ENCODE data around the gene TNFAIP3. TPM values are rescaled to one million over a fixed set of nuclear protein-coding genes. Genes with fewer than 3 reads are reported as not detected.

The TNFAIP3 gene
- total and polyA plus RNA-seq, 2 donors (not counting 1 experiment from before 2014, with no cell fraction given) = 86.2 to 92.0 TPM

DNA sequence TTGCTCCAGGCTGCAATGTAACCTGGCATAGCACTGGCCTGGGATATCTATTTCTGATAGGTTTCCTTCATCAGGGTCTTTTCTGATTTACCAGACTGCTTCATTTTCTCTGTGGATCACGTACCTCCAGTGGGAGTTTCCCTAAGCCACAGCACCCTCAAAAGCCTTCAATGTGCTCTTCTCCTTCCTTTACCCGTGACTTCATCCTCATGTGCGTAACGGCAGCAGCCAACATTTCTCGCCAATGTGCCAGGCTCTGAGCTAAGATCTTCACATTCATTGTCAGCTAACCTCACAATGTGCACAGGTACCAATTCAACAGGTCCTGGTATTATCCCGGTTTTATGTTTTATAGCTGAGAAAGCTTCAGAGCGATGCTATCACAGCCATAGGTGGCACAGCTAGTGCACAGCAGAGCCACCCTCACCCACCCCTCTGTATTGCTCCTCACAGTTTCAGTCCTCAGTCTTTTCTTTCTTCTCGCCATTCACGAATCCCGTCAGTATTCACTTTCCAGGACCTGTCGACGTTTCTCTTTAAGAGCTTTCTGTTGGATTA lies 58.2 kb downstream of the TNFAIP3 start:
- Histone ChIP-seq H3K4me2 (replicated peaks; ENCODE audit: low read depth, low read length, poor library complexity, severe bottlenecking) (no peak overlapping the region), H3K36me3 (replicated peaks in 1 of 2; ENCODE audit: control extremely low read depth in 1 of 2, control insufficient read depth in 1 of 2, extremely low read depth in 1 of 2, insufficient read depth in 2 of 2, low read length in 1 of 2) (no peaks in the 10 kb centered on the region), H3K79me2 (ENCODE audit: control insufficient read depth, insufficient read depth, low read length) (no peaks in the 10 kb centered on the region), H3K9me3 (ENCODE audit: control extremely low read depth in 1 of 3, control insufficient read depth in 2 of 3, insufficient read depth in 1 of 3, low read length in 2 of 3) (no peaks in the 10 kb centered on the region), H4K20me1 (ENCODE audit: control insufficient read depth, insufficient read depth, low read length, poor library complexity, severe bottlenecking) (no peaks in the 10 kb centered on the region), H3K27ac (ENCODE audit: low read length in 2 of 2) (no peak overlapping the region), H3K4me3 (ENCODE audit: control extremely low read depth in 1 of 5, extremely low read depth in 1 of 5, insufficient read depth in 1 of 5, low read depth in 2 of 5, low read length in 4 of 5) (no peak overlapping the region), H3K4me1 (ENCODE audit: control insufficient read depth in 2 of 2, insufficient read depth in 2 of 2, low read length in 2 of 2) (peaks cover 52% of the 10 kb centered on the region in 2 donors), H2AFZ (ENCODE audit: insufficient read depth, low read depth, low read length, poor library complexity, severe bottlenecking) (no peak overlapping the region), H3K27me3 (replicated peaks in 1 of 4; ENCODE audit: control extremely low read depth in 1 of 4, control insufficient read depth in 3 of 4, insufficient read depth in 4 of 4, low read length in 3 of 4) (no peaks in the 10 kb centered on the region), H3K9ac (ENCODE audit: low read length) (no peak overlapping the region)
- intact Hi-C loops (cut with micrococcal nuclease) = loop anchor here (5.0 kb wide), 1 partner anchor 58 kb away; the partner anchor contains the start of gene TNFAIP3
- H3K4me1 Mint-ChIP-seq = peaks cover 51% of the 10 kb centered on the region
- no peaks in the 10 kb centered on the region for H3K27me3 Mint-ChIP-seq
- H3K9me3 Mint-ChIP-seq (ENCODE audit: insufficient read depth) = no peaks in the 10 kb centered on the region
- TF ChIP-seq CTCF (IDR thresholded peaks at IDR 0.05) (no peak), EZH2 (IDR thresholded peaks at IDR 0.05; ENCODE audit: borderline replicate concordance, insufficient read depth, low read depth, low read length, poor library complexity, severe bottlenecking) (no peak)
- ATAC-seq (ENCODE audit: low read depth) (no peak), DNase-seq (no peak)
- ChIA-PET CTCF (interaction anchor here (0.6 to 3.1 kb wide), 3 partner anchors 20 to 263 kb away, joined by 3 to 9 read pairs (median 3); no protein-coding TSS in a partner anchor), POLR2A (no interaction called here)
- 93% methylated on average over 12 of the region's 12 CpGs for WGBS (ENCODE audit: insufficient coverage)
- H3K27ac Mint-ChIP-seq = peak overlapping the region; percentile 46
- no peak overlapping the region for H3K4me3 Mint-ChIP-seq

DNA sequence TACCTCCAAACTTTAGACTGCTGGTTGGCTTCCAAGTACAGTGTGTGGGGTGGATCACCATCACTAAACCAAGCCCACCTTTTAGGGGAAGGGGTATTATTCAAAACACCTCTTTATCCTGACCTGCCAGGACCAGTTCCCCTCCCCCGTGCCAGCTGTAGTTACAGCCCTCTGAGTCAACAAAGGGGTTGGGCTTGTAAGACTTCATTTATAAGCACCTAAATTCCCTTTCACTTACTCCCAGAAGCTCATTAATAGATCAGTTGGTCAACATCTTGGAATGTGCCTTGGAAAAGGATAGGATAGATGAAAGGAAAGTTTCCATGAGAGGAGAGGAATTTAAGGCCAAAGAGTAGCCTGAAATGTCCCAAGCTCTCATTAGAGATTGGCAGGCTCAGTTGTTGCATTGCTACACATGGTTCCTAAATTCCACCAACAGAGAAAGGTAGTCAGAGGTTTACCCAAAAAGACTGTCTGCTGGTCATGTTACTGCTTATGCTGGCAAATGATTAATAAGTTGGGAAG lies 59.2 kb downstream of the TNFAIP3 start:
- TF ChIP-seq EZH2 (IDR thresholded peaks at IDR 0.05; ENCODE audit: borderline replicate concordance, insufficient read depth, low read depth, low read length, poor library complexity, severe bottlenecking) (no peak), CTCF (IDR thresholded peaks at IDR 0.05) (no peak)
- Histone ChIP-seq H3K79me2 (ENCODE audit: control insufficient read depth, insufficient read depth, low read length) (no peaks in the 10 kb centered on the region), H3K9ac (ENCODE audit: low read length) (no peak overlapping the region), H4K20me1 (ENCODE audit: control insufficient read depth, insufficient read depth, low read length, poor library complexity, severe bottlenecking) (no peaks in the 10 kb centered on the region), H3K27ac (ENCODE audit: low read length in 2 of 2) (no peak overlapping the region), H3K27me3 (replicated peaks in 1 of 4; ENCODE audit: control extremely low read depth in 1 of 4, control insufficient read depth in 3 of 4, insufficient read depth in 4 of 4, low read length in 3 of 4) (no peaks in the 10 kb centered on the region), H3K4me1 (ENCODE audit: control insufficient read depth in 2 of 2, insufficient read depth in 2 of 2, low read length in 2 of 2) (peaks cover 41 to 43% of the 10 kb centered on the region in 2 donors), H3K4me2 (replicated peaks; ENCODE audit: low read depth, low read length, poor library complexity, severe bottlenecking) (peak overlapping the region; percentile 70), H3K4me3 (ENCODE audit: control extremely low read depth in 1 of 5, extremely low read depth in 1 of 5, insufficient read depth in 1 of 5, low read depth in 2 of 5, low read length in 4 of 5) (no peak overlapping the region), H3K9me3 (ENCODE audit: control extremely low read depth in 1 of 3, control insufficient read depth in 2 of 3, insufficient read depth in 1 of 3, low read length in 2 of 3) (no peaks in the 10 kb centered on the region), H3K36me3 (replicated peaks in 1 of 2; ENCODE audit: control extremely low read depth in 1 of 2, control insufficient read depth in 1 of 2, extremely low read depth in 1 of 2, insufficient read depth in 2 of 2, low read length in 1 of 2) (no peaks in the 10 kb centered on the region), H2AFZ (ENCODE audit: insufficient read depth, low read depth, low read length, poor library complexity, severe bottlenecking) (no peak overlapping the region)
- ATAC-seq (ENCODE audit: low read depth) (no peak), DNase-seq (peak; percentile 21)
- 29% methylated on average over 1 of the region's 1 CpG for WGBS (ENCODE audit: insufficient coverage)
- Mint-ChIP-seq H3K4me3 (no peak overlapping the region), H3K9me3 (ENCODE audit: insufficient read depth) (no peaks in the 10 kb centered on the region), H3K27me3 (no peaks in the 10 kb centered on the region), H3K4me1 (peaks cover 42% of the 10 kb centered on the region), H3K27ac (no peak overlapping the region)
- intact Hi-C loops (cut with micrococcal nuclease) = loop anchor here (2.0 to 5.0 kb wide), 2 partner anchors 15 to 59 kb away; partner anchors contain the start of gene TNFAIP3
- CTCF ChIA-PET = interaction anchor here (1.0 to 3.1 kb wide), 3 partner anchors 8 to 133 kb away, joined by 3 to 9 read pairs (median 3); no protein-coding TSS in a partner anchor
- POLR2A ChIA-PET = interaction anchor here (2.3 kb wide), 1 partner anchor 59 kb away, joined by 9 read pairs; the partner anchor contains the start of gene TNFAIP3
